ENCODE data around the gene LRPPRC. TPM values are rescaled to one million over a fixed set of nuclear protein-coding genes. Genes with fewer than 3 reads are reported as not detected.

Gene LRPPRC
- 41.7 and 43.9 TPM in 2 replicates for total RNA-seq

GRCh38 chr2:43995733-43996533 lies at the start of gene LRPPRC:
Gene LRPPRC (minus strand): TSS chr2:43995989. CDS start chr2:43995947, 42 bp downstream.

GRCh38 chr2:43838560-43839267 lies 157.1 kb downstream of the LRPPRC start, which contains the start of the genes ABCG5 and ABCG8:
Gene ABCG5 (minus strand): TSS chr2:43838839. CDS start chr2:43838679, 160 bp downstream.
Gene ABCG8 (plus strand): TSS chr2:43838971. CDS start chr2:43839054, 83 bp downstream.

Other genes with a start within 250 kb of the LRPPRC start
- gene DYNC2LI1, start 221.9 kb downstream of the LRPPRC start, total RNA-seq, result 13.7 and 16.4 TPM in 2 replicates
- gene ABCG5, start 157.2 kb downstream of the LRPPRC start, total RNA-seq, result not detected in 2 replicates
- not detected in 2 replicates for gene ABCG8, start 157.0 kb downstream of the LRPPRC start, total RNA-seq
- 8.4 and 10.0 TPM in 2 replicates for gene PPM1B, start 172.9 kb upstream of the LRPPRC start, total RNA-seq